Measurements from ENCODE around the gene DHX34. TPM values are rescaled to one million over a fixed set of nuclear protein-coding genes. Genes with fewer than 3 reads are reported as not detected.

DHX34 gene
- total and polyA plus RNA-seq, 4 donors = 3.1 to 11.6 (median 6.1) TPM

- no peak for TF ChIP-seq RXRA (IDR thresholded peaks at IDR 0.05)
- TF ChIP-seq GABPA (IDR thresholded peaks at IDR 0.05 in 1 of 2, conservative IDR thresholded peaks at IDR 0.05 in 1 of 2) = no peak
- TF ChIP-seq RAD21 (IDR thresholded peaks at IDR 0.05) = no peak
- no peak for TF ChIP-seq CTCF (IDR thresholded peaks at IDR 0.05; ENCODE audit: low read depth, low read length, missing input control)
- TF ChIP-seq TAF1 (conservative IDR thresholded peaks at IDR 0.05) = no peak
- no peak for TF ChIP-seq YY1 (IDR thresholded peaks at IDR 0.05)
- TF ChIP-seq EGR1 (IDR thresholded peaks at IDR 0.05; ENCODE audit: low read depth in 2 of 2) = no peak
- no peak for TF ChIP-seq NR2F2 (IDR thresholded peaks at IDR 0.05)
- no peak for TF ChIP-seq ATF3 (IDR thresholded peaks at IDR 0.05)
Measured at GRCh38 chr19:47371261-47371660, 22.1 kb downstream of the DHX34 start (continued).

- 96% methylated on average over 22 of the region's 22 CpGs for WGBS
- no peaks in the 10 kb centered on the region for H3K27me3 ChIP-seq (ENCODE audit: control insufficient read depth in 4 of 4, insufficient read depth in 4 of 4, low read length in 3 of 4)
- no peak overlapping the region for H3K27ac ChIP-seq (ENCODE audit: low read depth in 1 of 2, low read length in 2 of 2)
- H3K4me3 ChIP-seq (ENCODE audit: low read depth in 1 of 3, low read length in 3 of 3) = no peak overlapping the region
- TF ChIP-seq RXRA (IDR thresholded peaks at IDR 0.05) (no peak), FOXA1 (IDR thresholded peaks at IDR 0.05) (no peak), SP1 (IDR thresholded peaks at IDR 0.05) (no peak), CTCF (IDR thresholded peaks at IDR 0.05; ENCODE audit: low read depth, low read length, missing input control) (no peak), FOXA2 (IDR thresholded peaks at IDR 0.05) (no peak), ATF3 (IDR thresholded peaks at IDR 0.05) (no peak), NR2F2 (IDR thresholded peaks at IDR 0.05) (no peak)
- H3K36me3 ChIP-seq (ENCODE audit: control insufficient read depth in 4 of 4, insufficient read depth in 3 of 4, low read depth in 1 of 4, low read length in 3 of 4) = peaks cover 5 to 47% (median 28%) of the 10 kb centered on the region in 4 donors
- peaks cover 7 to 16% (median 12%) of the 10 kb centered on the region in 4 donors for H3K4me1 ChIP-seq (ENCODE audit: control insufficient read depth in 4 of 4, insufficient read depth in 4 of 4, low read length in 3 of 4)
- no peak overlapping the region for H3K9ac ChIP-seq (ENCODE audit: low read depth in 1 of 2, low read length in 2 of 2)
- DNase-seq (ENCODE audit: low spot score) = no peak
- H3K9me3 ChIP-seq (ENCODE audit: control insufficient read depth in 4 of 4, low read length in 3 of 4) = no peaks in the 10 kb centered on the region
Measured at GRCh38 chr19:47372603-47373002, 23.5 kb downstream of the DHX34 start.

GRCh38 chr19:47373246-47374240, 24.4 kb downstream of the DHX34 start:
- Histone ChIP-seq H3K4me3 (ENCODE audit: low read depth in 1 of 3, low read length in 3 of 3) (no peak overlapping the region), H3K27me3 (ENCODE audit: control insufficient read depth in 4 of 4, insufficient read depth in 4 of 4, low read length in 3 of 4) (no peaks in the 10 kb centered on the region), H3K36me3 (ENCODE audit: control insufficient read depth in 4 of 4, insufficient read depth in 3 of 4, low read depth in 1 of 4, low read length in 3 of 4) (peaks cover 5 to 53% (median 28%) of the 10 kb centered on the region in 4 donors), H3K4me1 (ENCODE audit: control insufficient read depth in 4 of 4, insufficient read depth in 4 of 4, low read length in 3 of 4) (peaks cover 7 to 16% (median 12%) of the 10 kb centered on the region in 4 donors), H3K27ac (ENCODE audit: low read depth in 1 of 2, low read length in 2 of 2) (no peak overlapping the region), H3K9me3 (ENCODE audit: control insufficient read depth in 4 of 4, low read length in 3 of 4) (no peaks in the 10 kb centered on the region), H3K9ac (ENCODE audit: low read depth in 1 of 2, low read length in 2 of 2) (no peak overlapping the region)
- WGBS = 95% methylated on average over 33 of the region's 33 CpGs
- no peak for DNase-seq (ENCODE audit: low spot score)
- TF ChIP-seq FOXA1 (IDR thresholded peaks at IDR 0.05) = no peak
- no peak for TF ChIP-seq TAF1 (conservative IDR thresholded peaks at IDR 0.05)
- no peak for TF ChIP-seq HNF4A (conservative IDR thresholded peaks at IDR 0.05)
- TF ChIP-seq FOXA2 (IDR thresholded peaks at IDR 0.05) = no peak
- no peak for TF ChIP-seq EGR1 (IDR thresholded peaks at IDR 0.05; ENCODE audit: low read depth in 2 of 2)
- TF ChIP-seq NR2F2 (IDR thresholded peaks at IDR 0.05) = no peak
- TF ChIP-seq RAD21 (IDR thresholded peaks at IDR 0.05) = no peak
- TF ChIP-seq CTCF (IDR thresholded peaks at IDR 0.05; ENCODE audit: low read depth, low read length, missing input control) = no peak
- no peak for TF ChIP-seq GABPA (IDR thresholded peaks at IDR 0.05 in 1 of 2, conservative IDR thresholded peaks at IDR 0.05 in 1 of 2)
- no peak for TF ChIP-seq ATF3 (IDR thresholded peaks at IDR 0.05)
- TF ChIP-seq HNF4G (IDR thresholded peaks at IDR 0.05) = no peak
- TF ChIP-seq JUND (IDR thresholded peaks at IDR 0.05) = no peak
